ENCODE results near the gene IFI27.

IFI27 gene

DNA sequence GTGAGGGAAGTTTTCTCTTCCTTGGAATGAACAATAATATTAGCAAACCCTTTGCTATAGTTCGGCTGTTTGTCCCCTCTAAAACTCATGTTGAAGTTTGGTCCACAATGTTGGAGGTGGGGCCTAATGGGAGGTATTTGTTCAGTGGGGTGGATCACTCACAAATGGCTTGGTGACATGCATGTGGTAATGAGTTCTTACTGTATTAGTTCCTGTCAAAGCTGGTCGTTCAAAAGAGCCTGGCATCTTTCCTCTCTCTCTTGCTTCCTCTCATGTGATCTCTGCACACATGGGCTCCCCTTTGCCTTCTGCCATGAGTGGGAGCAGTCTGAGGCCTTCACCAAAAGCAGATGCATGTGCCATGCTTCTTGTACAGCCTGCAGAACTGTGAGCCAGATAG is 50.5 kb downstream of the IFI27 start:
- no peak for DNase-seq

DNA sequence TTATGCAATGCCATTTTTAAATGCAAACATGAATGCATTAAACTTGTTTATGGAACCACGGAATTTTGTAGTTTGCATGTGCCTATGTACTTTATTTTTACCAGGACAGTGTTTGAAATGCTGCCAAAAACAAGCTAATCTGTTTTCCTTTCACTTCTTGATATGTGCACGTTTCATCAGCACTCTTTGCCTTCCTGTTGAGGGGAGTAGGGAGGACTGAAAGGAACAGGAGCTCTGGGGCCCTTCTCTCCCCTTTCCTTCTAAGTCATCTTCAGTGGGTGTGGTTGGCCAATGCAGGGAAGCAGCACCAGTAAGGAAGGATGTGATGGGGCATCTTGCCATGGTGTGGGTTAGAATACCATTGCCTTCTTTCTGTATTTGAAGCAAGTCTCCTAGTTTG is 51.4 kb downstream of the IFI27 start:
- DNase-seq, result no peak

DNA sequence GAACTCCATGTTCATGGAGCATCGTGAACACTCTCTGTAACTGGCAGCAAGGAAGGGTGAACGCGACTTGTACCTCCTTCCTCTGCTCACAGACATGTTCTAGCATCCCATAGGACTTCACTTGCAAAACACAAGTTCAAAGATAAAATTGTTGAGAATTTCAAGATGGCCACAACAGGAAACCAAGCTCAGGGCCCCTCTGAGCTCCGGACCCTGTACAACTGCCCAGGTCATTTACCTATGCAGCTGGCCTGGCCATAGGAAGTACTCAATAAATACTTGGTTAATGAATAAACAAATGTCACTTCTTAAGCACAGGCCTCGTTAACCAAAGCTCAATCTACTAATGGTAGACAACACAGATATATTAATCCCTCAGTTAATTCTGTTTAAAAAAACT is 51.9 kb downstream of the IFI27 start:
- no peak for DNase-seq

DNA sequence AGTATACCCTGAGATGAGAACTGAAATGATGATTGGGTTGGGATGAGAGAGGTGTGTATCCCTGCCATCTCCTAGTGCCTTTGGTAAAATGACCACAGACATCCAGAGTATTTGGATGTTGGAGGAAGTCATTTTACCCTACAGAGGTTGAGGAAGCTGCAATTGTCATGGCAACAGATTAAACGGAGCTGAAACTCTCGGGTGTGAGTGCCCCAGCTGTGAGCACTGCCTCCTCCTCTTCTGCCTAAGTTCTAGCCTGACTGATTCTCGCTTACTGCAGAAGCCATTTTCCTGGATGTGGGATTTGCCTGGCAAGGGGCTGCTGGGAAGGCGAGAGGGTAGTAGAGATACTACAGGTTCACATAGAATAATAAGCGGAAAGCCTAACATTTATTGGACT is 53.3 kb downstream of the IFI27 start:
- no peak for DNase-seq

DNA sequence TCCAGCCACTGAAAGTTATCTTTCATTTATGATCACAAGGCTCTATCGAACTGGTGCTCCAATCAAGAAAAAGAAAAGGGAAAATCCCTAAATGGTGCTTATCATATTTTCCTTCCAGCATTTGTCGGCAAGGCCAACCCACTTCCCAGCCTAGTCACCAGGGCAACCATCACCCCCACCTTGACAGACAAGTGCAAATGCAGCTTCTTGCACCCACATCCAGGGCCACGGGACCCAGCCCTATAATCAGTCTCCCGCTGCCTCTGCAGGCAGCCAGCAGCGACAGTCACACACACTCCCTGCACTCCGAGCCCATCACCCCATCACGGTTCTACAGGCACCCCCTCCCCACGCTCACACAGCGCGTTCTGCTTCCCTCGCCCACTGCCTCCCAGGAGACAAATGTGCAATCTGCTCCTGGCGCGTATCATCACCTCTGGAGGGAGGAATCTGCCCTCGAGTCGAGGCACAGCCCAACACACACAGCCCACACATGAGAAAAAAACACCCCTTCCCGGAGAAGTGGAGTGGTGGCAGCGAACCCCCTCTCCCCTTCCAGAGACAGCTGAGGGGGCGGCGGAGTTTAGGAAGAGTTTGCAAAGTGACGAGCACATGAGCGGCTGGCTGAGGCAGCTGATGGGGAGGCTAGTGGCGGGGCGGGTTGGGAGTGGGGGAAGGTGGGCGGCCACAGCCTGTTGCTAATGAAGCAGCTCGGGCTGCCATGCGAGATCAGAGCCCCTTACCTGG is 54.3 kb downstream of the IFI27 start:
- DNase-seq, result no peak

DNA sequence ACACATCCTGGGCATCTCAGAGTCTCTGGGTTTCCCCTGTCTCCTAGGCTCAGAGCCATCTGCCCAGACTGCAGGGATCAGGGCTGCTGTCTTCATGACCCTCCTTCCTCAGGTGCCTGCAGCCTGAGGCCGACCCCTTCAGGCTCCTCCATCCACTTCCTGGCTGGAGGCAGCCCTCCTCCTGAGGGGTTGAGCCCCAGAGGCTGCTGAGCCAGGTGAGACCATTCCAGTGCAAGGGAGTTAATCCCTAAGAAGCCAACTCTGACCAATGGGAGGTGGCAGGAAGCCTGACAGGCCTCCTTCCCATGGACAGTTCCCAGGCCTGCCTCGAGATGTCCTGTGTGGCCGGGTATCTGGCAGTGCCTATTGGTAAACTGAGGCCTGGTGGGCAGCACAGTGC is 55.2 kb downstream of the IFI27 start:
- no peak for DNase-seq
